CD4-positive, alpha-beta memory T cell (primary cell): ENCODE data around the gene OR56B4. TPM values are rescaled to one million over a fixed set of nuclear protein-coding genes. Genes with fewer than 3 reads are reported as not detected.
"Not testable (repeated sequence)": the region's sequence is repeated elsewhere in the genome, so short reads cannot be mapped to it uniquely, and the experiment has no call there.

Source experiments
- CTCF ChIA-PET: fragments of 350-600 bp; sonication (Branson Sonifier 250); formaldehyde crosslinking; loops from one replicate; lab custom pipeline; 2021; ENCODE audit warnings: inconsistent platforms; ENCODE audit not compliant: partially characterized antibody; lab: Charles Lee
- POLR2A ChIA-PET: fragments of 350-600 bp; sonication (Branson Sonifier 250); formaldehyde crosslinking; loops from one replicate; lab custom pipeline; 2021; ENCODE audit not compliant: partially characterized antibody; lab: Charles Lee
- DNase-seq, 5 donors: peaks; one replicate each; pipeline versions ENCODE4 v3.0.0 to v3.0.0-alpha.2; 2020 to 2022; ENCODE audit warnings: mixed read lengths in 1 of 5
- H3K27ac ChIP-seq: one replicate; pipeline ENCODE4 v1.7.0; 2013; ENCODE audit warnings: low read depth, low read length
- H3K27me3 ChIP-seq: 2 replicates; pipeline ENCODE4 v1.7.0; 2013; ENCODE audit warnings: mild to moderate bottlenecking, low read length, moderate library complexity; ENCODE audit not compliant: insufficient read depth
- H3K36me3 ChIP-seq: 2 replicates; pipeline ENCODE4 v1.7.0; 2013; ENCODE audit warnings: mild to moderate bottlenecking, low read length, moderate library complexity; ENCODE audit not compliant: insufficient read depth
- H3K4me1 ChIP-seq: 2 replicates; pipeline ENCODE4 v1.7.0; 2013; ENCODE audit warnings: mild to moderate bottlenecking, low read length, moderate library complexity; ENCODE audit not compliant: insufficient read depth
- H3K4me3 ChIP-seq, 2 donors: one replicate each; pipeline ENCODE4 v1.7.0; 2013; ENCODE audit warnings: low read length in 2 of 2, mild to moderate bottlenecking in 1 of 2
- H3K9me3 ChIP-seq, 2 donors: one replicate each; pipeline ENCODE4 v1.7.0; 2013; ENCODE audit warnings: low read length in 2 of 2, control low read depth in 1 of 2; ENCODE audit not compliant: control insufficient read depth in 1 of 2
- H3K27ac Mint-ChIP-seq, 7 donors: one replicate each; pipeline ENCODE4 v1.8.0; 2020 to 2021; ENCODE audit warnings: mixed read lengths in 7 of 7, mild to moderate bottlenecking in 6 of 7, inconsistent platforms in 3 of 7, moderate library complexity in 3 of 7
- H3K27me3 Mint-ChIP-seq, 2 donors: one replicate each; pipeline ENCODE4 v1.8.0; 2020 to 2021; ENCODE audit warnings: mixed read lengths in 2 of 2
- H3K36me3 Mint-ChIP-seq, 2 donors: one replicate each; pipeline ENCODE4 v1.8.0; 2020 to 2021; ENCODE audit warnings: mixed read lengths in 2 of 2, inconsistent platforms in 1 of 2, mild to moderate bottlenecking in 1 of 2
- H3K4me1 Mint-ChIP-seq, 4 donors: one replicate each; pipeline ENCODE4 v1.8.0; 2020 to 2021; ENCODE audit warnings: mixed read lengths in 4 of 4, mild to moderate bottlenecking in 1 of 4
- H3K4me3 Mint-ChIP-seq, 8 donors: one replicate each; pipeline ENCODE4 v1.8.0; 2020 to 2021; ENCODE audit warnings: mixed read lengths in 8 of 8, mild to moderate bottlenecking in 7 of 8, moderate library complexity in 6 of 8, inconsistent platforms in 3 of 8
- H3K9me3 Mint-ChIP-seq, 8 donors: one replicate each; pipeline ENCODE4 v1.8.0; 2020 to 2021; ENCODE audit warnings: mixed read lengths in 8 of 8, mild to moderate bottlenecking in 5 of 8, inconsistent platforms in 3 of 8, moderate library complexity in 1 of 8
- intact Hi-C: fragments of 100-400 bp; cut with micrococcal nuclease; formaldehyde crosslinking; loops from one replicate; pipeline ENCODE4 v1.15.1; 2023
- polyA plus RNA-seq, 2 donors: library from polyadenylated mRNA; unstranded; fragments of 300-500 nt; fragmentation: Illumina TruSeq; gene quantifications; one replicate each; pipeline ENCODE4 v1.2.3, GENCODE V29; 2021
- total RNA-seq, 2 experiments: library from RNA; stranded (reverse); gene quantifications; one replicate each; pipeline ENCODE4 v1.2.3, GENCODE V29; 2021

OR56B4 gene
- total and polyA plus RNA-seq, 4 experiments from 2014 or later: not detected

DNA sequence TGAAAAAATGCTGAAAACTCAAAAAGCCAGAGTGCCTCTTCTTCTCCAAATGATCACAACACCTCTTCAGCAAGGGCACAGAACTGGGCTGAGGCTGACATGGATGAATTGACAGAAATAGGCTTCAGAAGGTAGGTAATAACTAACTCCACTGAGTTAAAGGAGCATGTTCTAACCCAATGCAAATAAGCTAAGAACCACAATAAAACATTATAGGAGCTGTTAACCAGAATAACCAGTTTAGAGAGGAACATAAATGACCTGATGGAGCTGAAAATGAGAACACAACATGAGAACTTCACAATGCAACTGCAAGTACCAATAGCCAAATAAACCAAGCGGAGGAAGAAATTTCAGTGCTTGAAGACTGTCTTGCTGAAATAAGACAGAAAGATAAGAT lies 9.2 kb downstream of the OR56B4 start:
- Mint-ChIP-seq H3K4me3 (no peak overlapping the region), H3K27me3 (peaks cover 13 to 15% of the 10 kb centered on the region in 2 donors), H3K9me3 (peaks cover 11 to 27% (median 17%) of the 10 kb centered on the region in 8 donors), H3K4me1 (no peaks in the 10 kb centered on the region), H3K36me3 (peaks cover 0 to 4% of the 10 kb centered on the region in 2 donors), H3K27ac (no peak overlapping the region)
- intact Hi-C loops: no loop called here
- Histone ChIP-seq H3K4me1 (no peaks in the 10 kb centered on the region), H3K27ac (no peak overlapping the region), H3K36me3 (no peaks in the 10 kb centered on the region), H3K9me3 (peaks cover 0 to 2% of the 10 kb centered on the region in 2 donors), H3K4me3 (no peak overlapping the region), H3K27me3 (no peaks in the 10 kb centered on the region)
- no peak for DNase-seq
- ChIA-PET POLR2A (no interaction called here), CTCF (no interaction called here)

DNA sequence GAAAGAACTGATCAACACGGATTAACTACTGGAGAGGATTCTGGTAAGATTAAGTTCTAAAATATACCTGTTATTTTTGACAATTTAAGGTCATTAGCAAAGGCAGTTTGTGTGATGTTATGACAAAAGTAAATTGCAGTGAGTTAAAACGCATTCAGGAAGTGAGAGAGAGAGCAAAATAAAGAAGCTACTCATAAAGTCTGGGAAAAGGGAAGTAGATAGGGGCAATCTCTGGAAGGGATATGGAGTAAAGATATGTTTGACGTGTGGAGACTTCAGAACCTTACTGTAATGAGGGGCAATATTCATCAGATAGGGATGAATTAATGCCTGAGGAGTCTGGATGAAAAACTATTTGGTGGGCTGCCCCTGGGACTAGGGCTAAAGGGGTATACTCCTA lies 16.8 kb downstream of the OR56B4 start:
- Mint-ChIP-seq H3K4me3 (no peak overlapping the region), H3K27me3 (peaks cover 0 to under 1% of the 10 kb centered on the region in 2 donors), H3K36me3 (no peaks in the 10 kb centered on the region), H3K27ac (no peak overlapping the region), H3K9me3 (peaks cover 0 to 9% (median 0%) of the 10 kb centered on the region in 8 donors), H3K4me1 (no peaks in the 10 kb centered on the region)
- Histone ChIP-seq H3K4me3 (no peak overlapping the region), H3K36me3 (no peaks in the 10 kb centered on the region), H3K27ac (no peak overlapping the region), H3K4me1 (no peaks in the 10 kb centered on the region), H3K27me3 (no peaks in the 10 kb centered on the region), H3K9me3 (no peaks in the 10 kb centered on the region)
- intact Hi-C loops: no loop called here
- DNase-seq: no peak
- ChIA-PET POLR2A (no interaction called here), CTCF (no interaction called here)

DNA sequence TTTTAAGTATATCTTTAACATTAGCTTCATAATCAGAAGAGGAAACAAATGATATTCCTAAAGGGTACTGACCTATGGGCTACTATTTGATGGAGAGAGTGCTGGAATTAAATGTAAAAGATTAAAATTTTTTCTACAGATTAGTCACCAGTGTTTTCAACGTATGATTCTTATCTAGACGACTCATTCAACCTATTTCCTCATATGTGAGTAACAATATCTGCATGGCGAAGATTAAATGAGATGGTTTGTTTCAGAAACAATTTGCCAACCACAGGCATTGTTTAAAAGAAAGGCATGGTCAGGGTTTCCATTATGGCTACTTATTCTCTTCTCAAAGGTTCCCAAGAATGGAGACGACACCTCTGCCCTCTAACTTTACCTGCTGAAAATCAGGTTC lies 20.4 kb downstream of the OR56B4 start:
- no peak overlapping the region for H3K4me3 Mint-ChIP-seq
- no peaks in the 10 kb centered on the region for H3K4me1 Mint-ChIP-seq
- Histone ChIP-seq H3K4me1 (no peaks in the 10 kb centered on the region), H3K4me3 (no peak overlapping the region), H3K27me3 (no peaks in the 10 kb centered on the region), H3K9me3 (no peaks in the 10 kb centered on the region), H3K27ac (no peak overlapping the region), H3K36me3 (no peaks in the 10 kb centered on the region)
- H3K36me3 Mint-ChIP-seq: no peaks in the 10 kb centered on the region
- CTCF ChIA-PET: no interaction called here
- POLR2A ChIA-PET: no interaction called here
- no peak overlapping the region for H3K27ac Mint-ChIP-seq
- intact Hi-C loops: no loop called here
- peaks cover 2 to 6% of the 10 kb centered on the region in 2 donors for H3K27me3 Mint-ChIP-seq
- DNase-seq: no peak
- H3K9me3 Mint-ChIP-seq: no peaks in the 10 kb centered on the region

DNA sequence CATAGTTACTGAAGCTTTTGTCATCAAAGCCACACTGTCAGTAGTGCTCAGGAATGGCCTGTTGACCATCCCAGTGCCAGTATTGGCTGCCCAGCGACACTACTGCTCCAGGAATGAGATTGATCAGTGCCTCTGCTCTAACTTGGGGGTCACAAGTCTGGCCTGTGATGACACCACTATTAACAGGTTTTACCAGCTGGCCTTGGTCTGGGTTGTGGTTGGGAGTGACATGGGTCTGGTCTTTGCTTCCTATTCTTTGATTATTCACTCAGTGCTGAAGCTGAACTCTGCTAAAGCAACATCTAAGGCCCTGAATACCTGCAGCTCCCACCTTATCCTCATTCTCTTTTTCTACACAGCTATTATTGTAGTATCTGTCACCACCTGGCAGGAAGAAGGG lies 21.5 kb downstream of the OR56B4 start:
- H3K27ac Mint-ChIP-seq: no peak overlapping the region
- Histone ChIP-seq H3K4me1 (no peaks in the 10 kb centered on the region), H3K4me3 (no peak overlapping the region), H3K27me3 (no peaks in the 10 kb centered on the region), H3K9me3 (no peaks in the 10 kb centered on the region), H3K36me3 (no peaks in the 10 kb centered on the region), H3K27ac (no peak overlapping the region)
- H3K9me3 Mint-ChIP-seq: no peaks in the 10 kb centered on the region
- DNase-seq: no peak
- no peaks in the 10 kb centered on the region for H3K36me3 Mint-ChIP-seq
- CTCF ChIA-PET: no interaction called here
- POLR2A ChIA-PET: no interaction called here
- intact Hi-C loops: no loop called here
- no peaks in the 10 kb centered on the region for H3K4me1 Mint-ChIP-seq
- H3K27me3 Mint-ChIP-seq: peaks cover 2 to 6% of the 10 kb centered on the region in 2 donors
- H3K4me3 Mint-ChIP-seq: no peak overlapping the region

DNA sequence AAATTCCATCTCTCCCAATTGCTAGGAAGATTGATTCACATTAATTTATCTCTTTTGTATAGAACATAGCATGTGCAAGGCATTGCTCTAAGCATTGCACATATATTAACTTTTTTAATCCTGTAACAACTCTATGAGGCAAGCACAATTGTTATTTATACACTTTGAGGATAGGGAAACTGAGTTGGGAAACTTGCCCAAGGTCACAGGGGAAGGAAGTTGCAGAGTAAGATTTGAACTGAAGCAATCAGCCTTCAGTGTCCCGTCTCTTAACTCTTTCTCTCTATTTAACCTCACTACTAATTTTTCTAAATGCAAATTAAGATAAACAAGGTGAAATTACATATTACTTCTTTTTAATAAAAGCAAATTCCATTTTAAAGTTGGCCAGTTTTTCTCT lies 22.2 kb downstream of the OR56B4 start:
- no peaks in the 10 kb centered on the region for H3K36me3 ChIP-seq
- H3K4me1 ChIP-seq: no peaks in the 10 kb centered on the region
- H3K27ac ChIP-seq: no peak overlapping the region
- CTCF ChIA-PET: no interaction called here
- no peaks in the 10 kb centered on the region for H3K36me3 Mint-ChIP-seq
- no peak overlapping the region for H3K4me3 ChIP-seq
- H3K9me3 ChIP-seq: no peaks in the 10 kb centered on the region
- intact Hi-C loops: no loop called here
- no peaks in the 10 kb centered on the region for H3K27me3 ChIP-seq
- POLR2A ChIA-PET: no interaction called here
- no peak overlapping the region for H3K27ac Mint-ChIP-seq
- no peak overlapping the region for H3K4me3 Mint-ChIP-seq
- H3K27me3 Mint-ChIP-seq: peaks cover 2 to 6% of the 10 kb centered on the region in 2 donors
- no peaks in the 10 kb centered on the region for H3K4me1 Mint-ChIP-seq
- no peak for DNase-seq
- no peaks in the 10 kb centered on the region for H3K9me3 Mint-ChIP-seq

DNA sequence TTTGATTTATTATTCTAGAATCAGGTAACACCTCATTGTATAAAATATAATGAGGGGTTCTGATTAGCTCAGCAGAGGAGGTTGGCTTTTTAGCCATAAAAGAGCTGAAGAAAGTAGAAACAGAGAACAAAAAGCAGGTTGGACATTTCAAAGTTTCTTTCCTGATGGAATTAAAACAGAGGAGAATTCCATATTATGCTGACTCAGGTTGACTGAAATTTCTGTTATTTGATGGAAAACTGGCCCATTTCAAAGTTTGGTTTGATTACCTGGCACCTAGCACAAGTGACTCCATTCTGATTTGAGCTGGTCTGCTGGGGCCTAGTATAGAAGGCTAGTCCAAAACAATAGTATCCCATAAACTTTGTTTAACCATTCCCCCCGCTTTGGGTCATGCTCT lies 24.9 kb downstream of the OR56B4 start:
- no peak overlapping the region for H3K27ac ChIP-seq
- no peaks in the 10 kb centered on the region for H3K4me1 ChIP-seq
- H3K4me3 ChIP-seq: no peak overlapping the region
- H3K36me3 Mint-ChIP-seq: no peaks in the 10 kb centered on the region
- no peak overlapping the region for H3K4me3 Mint-ChIP-seq
- H3K36me3 ChIP-seq: no peaks in the 10 kb centered on the region
- H3K9me3 ChIP-seq: no peaks in the 10 kb centered on the region
- DNase-seq: no peak
- H3K4me1 Mint-ChIP-seq: no peaks in the 10 kb centered on the region
- H3K27me3 Mint-ChIP-seq: peaks cover 2 to 6% of the 10 kb centered on the region in 2 donors
- no peak overlapping the region for H3K27ac Mint-ChIP-seq
- no peaks in the 10 kb centered on the region for H3K9me3 Mint-ChIP-seq
- intact Hi-C loops: no loop called here
- ChIA-PET POLR2A (no interaction called here), CTCF (no interaction called here)
- no peaks in the 10 kb centered on the region for H3K27me3 ChIP-seq

DNA sequence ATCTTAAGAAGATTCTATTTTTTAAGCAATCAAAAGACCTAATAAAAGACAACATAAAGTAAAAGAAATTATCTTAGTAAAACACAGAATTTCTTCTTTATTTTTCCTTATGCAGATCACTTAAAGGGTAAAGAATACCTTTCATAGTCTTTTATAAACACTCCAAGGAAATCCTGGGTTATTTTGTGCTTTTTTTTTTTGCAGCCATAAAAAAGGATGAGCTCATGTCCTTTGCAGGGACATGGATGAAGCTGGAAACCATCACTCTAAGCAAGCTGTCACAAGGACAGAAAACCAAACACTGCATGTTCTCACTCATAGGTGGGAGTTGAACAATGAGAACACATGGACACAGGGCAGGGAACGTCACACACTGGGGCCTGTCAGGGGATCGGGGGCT lies 28.5 kb downstream of the OR56B4 start:
- CTCF ChIA-PET, H3K4me1 ChIP-seq, H3K27ac ChIP-seq, intact Hi-C loops, H3K27ac Mint-ChIP-seq, H3K27me3 Mint-ChIP-seq, POLR2A ChIA-PET, DNase-seq, H3K27me3 ChIP-seq, H3K4me1 Mint-ChIP-seq, H3K36me3 Mint-ChIP-seq, H3K9me3 ChIP-seq, H3K4me3 Mint-ChIP-seq, H3K36me3 ChIP-seq, H3K4me3 ChIP-seq, H3K9me3 Mint-ChIP-seq: not testable (repeated sequence)

DNA sequence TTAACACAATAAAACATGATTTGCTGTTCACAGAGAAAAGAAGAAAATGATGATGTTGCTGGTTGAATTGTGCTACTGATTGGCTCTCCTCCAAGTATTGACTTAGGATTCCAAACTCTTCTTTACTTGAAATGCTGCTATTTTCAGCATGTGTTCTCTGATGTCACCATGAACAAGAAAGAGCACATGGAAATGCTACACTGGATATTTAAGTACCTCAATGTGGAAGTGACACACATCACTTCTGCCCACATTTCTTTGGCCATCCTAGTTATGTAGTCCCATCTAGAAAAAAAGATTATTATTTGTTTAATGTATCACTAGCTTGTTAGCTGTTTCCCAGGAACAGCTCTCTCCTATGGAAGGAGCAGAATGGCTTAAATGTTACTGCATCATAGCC lies 35.5 kb downstream of the OR56B4 start:
- intact Hi-C loops: no loop called here
- H3K9me3 ChIP-seq: no peaks in the 10 kb centered on the region
- H3K9me3 Mint-ChIP-seq: peaks cover 0 to 3% (median 2%) of the 10 kb centered on the region in 8 donors
- H3K4me3 Mint-ChIP-seq: no peak overlapping the region
- H3K27me3 Mint-ChIP-seq: peaks cover 10 to 11% of the 10 kb centered on the region in 2 donors
- no peak overlapping the region for H3K4me3 ChIP-seq
- DNase-seq: no peak
- H3K27ac Mint-ChIP-seq: no peak overlapping the region
- ChIA-PET CTCF (no interaction called here), POLR2A (no interaction called here)
- H3K27me3 ChIP-seq: peaks cover 3% of the 10 kb centered on the region
- no peaks in the 10 kb centered on the region for H3K36me3 ChIP-seq
- H3K4me1 Mint-ChIP-seq: no peaks in the 10 kb centered on the region
- no peaks in the 10 kb centered on the region for H3K4me1 ChIP-seq
- no peak overlapping the region for H3K27ac ChIP-seq
- H3K36me3 Mint-ChIP-seq: no peaks in the 10 kb centered on the region
